Parathyroid adenoma (tissue), 2 donors: ENCODE measurements around the gene TCHHL1.
"Not testable (repeated sequence)": the region's sequence is repeated elsewhere in the genome, so short reads cannot be mapped to it uniquely, and the experiment has no call there.

Experiments used
- H2AFZ ChIP-seq: fragments of 300-600 bp; sonication (generic); one replicate; pipeline ENCODE4 v1.7.0; 2017; ENCODE audit warnings: antibody characterized with exemption, mild to moderate bottlenecking
- H3K27ac ChIP-seq: fragments of 300-600 bp; sonication (generic); one replicate; pipeline ENCODE4 v1.7.0; 2017
- H3K27me3 ChIP-seq: fragments of 300-600 bp; sonication (generic); one replicate; pipeline ENCODE4 v1.7.0; 2017; ENCODE audit warnings: low read length; ENCODE audit not compliant: control insufficient read depth, insufficient read depth
- H3K36me3 ChIP-seq: fragments of 300-600 bp; sonication (generic); one replicate; pipeline ENCODE4 v1.7.0; 2017; ENCODE audit warnings: low read length; ENCODE audit not compliant: control insufficient read depth, insufficient read depth
- H3K4me1 ChIP-seq: fragments of 300-600 bp; sonication (generic); one replicate; pipeline ENCODE4 v1.7.0; 2017; ENCODE audit warnings: control low read depth
- H3K4me2 ChIP-seq: fragments of 300-600 bp; sonication (generic); one replicate; pipeline ENCODE4 v1.7.0; 2017; ENCODE audit warnings: low read length
- H3K4me3 ChIP-seq: fragments of 300-600 bp; sonication (generic); one replicate; pipeline ENCODE4 v1.7.0; 2017; ENCODE audit warnings: low read depth, low read length
- H3K79me2 ChIP-seq: fragments of 300-600 bp; sonication (generic); one replicate; pipeline ENCODE4 v1.7.0; 2017; ENCODE audit warnings: control low read depth
- H3K9ac ChIP-seq: fragments of 300-600 bp; sonication (generic); one replicate; pipeline ENCODE4 v1.7.0; 2017; ENCODE audit warnings: mild to moderate bottlenecking
- H3K9me3 ChIP-seq: fragments of 300-600 bp; sonication (generic); one replicate; pipeline ENCODE4 v1.7.0; 2017; ENCODE audit warnings: low read length; ENCODE audit not compliant: control insufficient read depth
- TF ChIP-seq, protein P1 (sequence below): fragments of 300-600 bp; sonication (generic); IDR thresholded peaks from one replicate; pipeline ENCODE4 v1.7.0; 2017; ENCODE audit warnings: antibody characterized with exemption, mild to moderate bottlenecking
- donor health status: primary hyperparathyroidism.

Gene TCHHL1

DNA sequence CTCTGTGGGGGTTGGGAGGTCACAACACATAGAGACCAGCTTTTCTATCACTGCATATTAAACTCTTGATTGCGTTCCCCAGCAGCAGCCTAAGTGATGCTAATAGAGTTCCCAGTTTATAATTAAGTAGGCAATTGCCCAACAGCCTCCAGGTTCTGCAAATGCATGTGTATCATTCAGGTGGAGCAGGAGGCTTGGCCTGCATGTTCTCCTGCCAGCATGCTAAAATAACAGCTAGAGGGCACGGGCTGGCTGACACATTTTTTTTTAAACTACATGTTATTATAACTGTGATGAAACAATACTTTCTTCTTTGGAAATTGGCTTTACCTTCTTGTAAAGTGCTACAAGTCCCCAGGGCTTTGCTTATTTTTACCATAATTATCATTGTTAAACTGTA is 16.0 kb upstream of the TCHHL1 start:
- no peak overlapping the region for H3K27ac ChIP-seq
- no peak overlapping the region for H3K9ac ChIP-seq
- H3K4me2 ChIP-seq: no peak overlapping the region
- no peak overlapping the region for H2AFZ ChIP-seq
- no peak overlapping the region for H3K4me3 ChIP-seq
- TF ChIP-seq, protein P1, sequence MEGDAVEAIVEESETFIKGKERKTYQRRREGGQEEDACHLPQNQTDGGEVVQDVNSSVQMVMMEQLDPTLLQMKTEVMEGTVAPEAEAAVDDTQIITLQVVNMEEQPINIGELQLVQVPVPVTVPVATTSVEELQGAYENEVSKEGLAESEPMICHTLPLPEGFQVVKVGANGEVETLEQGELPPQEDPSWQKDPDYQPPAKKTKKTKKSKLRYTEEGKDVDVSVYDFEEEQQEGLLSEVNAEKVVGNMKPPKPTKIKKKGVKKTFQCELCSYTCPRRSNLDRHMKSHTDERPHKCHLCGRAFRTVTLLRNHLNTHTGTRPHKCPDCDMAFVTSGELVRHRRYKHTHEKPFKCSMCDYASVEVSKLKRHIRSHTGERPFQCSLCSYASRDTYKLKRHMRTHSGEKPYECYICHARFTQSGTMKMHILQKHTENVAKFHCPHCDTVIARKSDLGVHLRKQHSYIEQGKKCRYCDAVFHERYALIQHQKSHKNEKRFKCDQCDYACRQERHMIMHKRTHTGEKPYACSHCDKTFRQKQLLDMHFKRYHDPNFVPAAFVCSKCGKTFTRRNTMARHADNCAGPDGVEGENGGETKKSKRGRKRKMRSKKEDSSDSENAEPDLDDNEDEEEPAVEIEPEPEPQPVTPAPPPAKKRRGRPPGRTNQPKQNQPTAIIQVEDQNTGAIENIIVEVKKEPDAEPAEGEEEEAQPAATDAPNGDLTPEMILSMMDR: no peak
- no peaks in the 10 kb centered on the region for H3K79me2 ChIP-seq
- H3K4me1 ChIP-seq: no peaks in the 10 kb centered on the region
- H3K27me3 ChIP-seq: peaks cover 11% of the 10 kb centered on the region
- no peaks in the 10 kb centered on the region for H3K36me3 ChIP-seq
- H3K9me3 ChIP-seq: no peaks in the 10 kb centered on the region

DNA sequence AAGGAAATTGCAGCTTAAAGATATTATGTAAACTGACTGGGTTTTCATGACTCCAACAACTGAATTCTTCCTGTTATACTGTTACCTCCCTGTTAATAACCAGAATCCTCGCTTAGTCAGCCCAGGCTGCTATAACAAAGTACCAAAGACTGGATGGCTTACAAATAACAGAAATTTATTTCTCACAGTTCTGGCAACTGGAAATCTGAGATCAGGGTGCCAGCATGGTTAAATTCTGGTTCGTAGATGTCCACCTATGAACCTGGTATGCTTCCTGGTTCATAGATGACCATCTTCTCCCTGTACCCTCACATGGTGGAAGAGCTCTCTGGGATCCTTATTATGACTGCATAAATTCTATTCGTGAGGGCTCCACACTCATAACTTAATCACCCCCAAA is 8.1 kb upstream of the TCHHL1 start:
- Histone ChIP-seq H3K36me3 (no peaks in the 10 kb centered on the region), H3K27ac (no peak overlapping the region), H3K4me1 (no peaks in the 10 kb centered on the region), H3K9ac (no peak overlapping the region), H3K4me2 (no peak overlapping the region), H3K4me3 (no peak overlapping the region), H2AFZ (no peak overlapping the region), H3K27me3 (no peaks in the 10 kb centered on the region), H3K79me2 (no peaks in the 10 kb centered on the region), H3K9me3 (no peaks in the 10 kb centered on the region)
- TF ChIP-seq, protein P1: no peak

DNA sequence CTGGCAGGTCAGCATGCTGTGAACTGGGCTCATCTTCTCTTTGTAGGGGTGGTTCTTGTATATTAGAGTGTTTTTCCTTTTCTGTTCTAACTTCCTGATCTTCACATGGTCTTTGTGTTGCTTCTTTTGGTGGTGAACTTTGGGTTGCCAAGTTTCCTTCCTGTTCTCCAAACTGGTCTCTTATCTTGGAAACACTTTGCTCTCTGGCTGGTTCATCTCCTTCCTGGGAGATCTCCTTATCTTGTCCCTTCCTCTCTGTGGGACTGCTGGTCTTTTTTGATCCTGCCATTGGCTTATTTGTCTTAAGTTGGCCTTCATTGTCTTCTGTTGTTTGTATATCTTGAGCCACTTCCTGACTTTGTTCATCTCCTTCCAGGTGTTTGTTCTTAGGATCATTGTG is 2.1 kb downstream of the TCHHL1 start:
- no peak overlapping the region for H3K4me2 ChIP-seq
- no peaks in the 10 kb centered on the region for H3K9me3 ChIP-seq
- no peak overlapping the region for H3K4me3 ChIP-seq
- TF ChIP-seq, protein P1: no peak
- no peak overlapping the region for H3K27ac ChIP-seq
- no peak overlapping the region for H2AFZ ChIP-seq
- no peaks in the 10 kb centered on the region for H3K4me1 ChIP-seq
- no peak overlapping the region for H3K9ac ChIP-seq
- H3K36me3 ChIP-seq: no peaks in the 10 kb centered on the region
- H3K79me2 ChIP-seq: no peaks in the 10 kb centered on the region
- no peaks in the 10 kb centered on the region for H3K27me3 ChIP-seq

DNA sequence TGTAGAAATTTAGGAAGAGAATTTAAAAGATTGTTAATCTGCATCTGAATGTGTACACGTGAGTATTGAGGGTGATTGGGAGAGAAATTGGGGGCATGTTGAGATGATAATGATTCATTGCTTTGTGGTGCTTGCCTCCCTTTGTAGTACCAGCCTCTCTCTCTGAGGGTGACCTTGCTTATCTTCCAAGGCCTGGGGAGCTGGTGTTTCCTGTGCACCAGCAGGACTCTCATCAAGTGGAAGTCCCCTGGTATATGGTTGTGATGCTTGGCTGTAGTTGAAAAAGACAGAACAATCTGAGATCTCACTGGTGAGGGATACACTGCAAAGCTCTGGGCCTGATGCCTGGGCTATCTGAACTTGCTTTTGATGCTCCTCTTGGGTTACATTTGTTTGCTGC is 4.0 kb downstream of the TCHHL1 start:
- H3K4me3 ChIP-seq: no peak overlapping the region

DNA sequence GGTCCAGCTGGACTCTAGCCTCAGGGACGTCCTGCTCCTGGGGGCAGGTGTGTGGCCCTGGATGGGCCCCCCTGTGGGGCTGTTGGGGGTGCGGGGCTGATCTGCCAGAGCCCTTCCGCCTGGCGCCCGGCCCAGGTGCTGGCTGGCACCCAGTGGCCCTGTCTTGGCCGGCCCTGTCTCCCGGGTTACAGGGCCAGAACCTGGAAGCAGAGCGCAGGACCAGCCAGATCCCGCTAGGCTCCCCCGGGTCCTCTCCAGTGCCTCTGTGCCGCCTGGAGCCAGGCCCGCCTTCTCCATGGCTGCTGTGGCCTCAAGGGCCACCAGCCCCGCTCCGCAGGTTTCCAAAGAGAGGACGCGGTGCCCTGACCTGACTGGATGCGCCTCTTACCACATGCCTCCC is 7.8 kb downstream of the TCHHL1 start:
- not testable (repeated sequence) for H3K4me1 ChIP-seq, H3K9ac ChIP-seq, H3K79me2 ChIP-seq, H3K27ac ChIP-seq, H3K4me2 ChIP-seq, H3K9me3 ChIP-seq, H2AFZ ChIP-seq, H3K27me3 ChIP-seq, H3K36me3 ChIP-seq, H3K4me3 ChIP-seq

More for the DNA sequence above, 4.0 kb downstream of the TCHHL1 start:
- no peaks in the 10 kb centered on the region for H3K27me3 ChIP-seq
- no peak overlapping the region for H3K4me2 ChIP-seq
- H3K27ac ChIP-seq: no peak overlapping the region
- TF ChIP-seq, protein P1: no peak
- no peaks in the 10 kb centered on the region for H3K4me1 ChIP-seq
- no peaks in the 10 kb centered on the region for H3K36me3 ChIP-seq
- H3K9ac ChIP-seq: no peak overlapping the region
- no peaks in the 10 kb centered on the region for H3K9me3 ChIP-seq
- H3K79me2 ChIP-seq: no peaks in the 10 kb centered on the region
- H2AFZ ChIP-seq: no peak overlapping the region

DNA sequence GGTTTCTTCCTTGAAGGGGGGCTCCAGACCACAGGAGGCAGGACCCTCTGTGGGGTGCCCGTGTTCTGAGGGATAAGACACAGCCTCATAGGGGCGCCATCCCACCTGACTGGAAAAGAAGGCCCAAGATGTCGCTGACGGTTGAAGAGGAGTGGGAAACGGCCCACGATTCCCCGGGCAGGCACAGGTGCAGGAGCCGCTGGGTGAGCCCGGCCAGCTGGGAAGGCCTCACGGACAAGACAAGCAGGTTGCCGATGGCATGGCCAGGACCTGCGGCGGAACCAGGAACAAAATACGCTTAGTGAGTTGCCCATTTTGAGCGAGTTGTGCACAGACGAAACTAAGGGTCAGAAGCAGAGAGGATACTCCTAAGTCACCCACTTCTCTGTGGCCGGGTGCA is 8.4 kb downstream of the TCHHL1 start:
- not testable (repeated sequence) for H3K27me3 ChIP-seq, H3K27ac ChIP-seq, H3K4me3 ChIP-seq, H3K79me2 ChIP-seq, H3K4me2 ChIP-seq, H3K4me1 ChIP-seq, H3K9ac ChIP-seq, H3K9me3 ChIP-seq, H2AFZ ChIP-seq, H3K36me3 ChIP-seq
